Sigmoid colon (tissue), 7 donors: Measurements from ENCODE around the gene FSTL4. TPM values are rescaled to one million over a fixed set of nuclear protein-coding genes. Genes with fewer than 3 reads are reported as not detected.

Source experiments
- DNase-seq: peaks from one replicate; pipeline ENCODE4 v3.0.0-alpha.2; 2019
- H3K27ac ChIP-seq, 4 donors: fragments of 200-600 bp; sonication (generic); one replicate each; pipeline ENCODE4 v1.5.1; 2016 to 2019; ENCODE audit warnings: mild to moderate bottlenecking in 1 of 4
- H3K27me3 ChIP-seq, 3 donors: fragments of 200-600 bp; sonication (generic); one replicate each; pipeline ENCODE4 v1.5.1; 2019; ENCODE audit warnings: mild to moderate bottlenecking in 1 of 3
- H3K36me3 ChIP-seq, 4 donors: fragments of 200-600 bp; sonication (generic); one replicate each; pipeline ENCODE4 v1.5.1; 2016 to 2019
- H3K4me1 ChIP-seq, 4 donors: fragments of 200-600 bp; sonication (generic); one replicate each; pipeline ENCODE4 v1.5.1; 2017 to 2019
- H3K4me3 ChIP-seq, 4 donors: fragments of 200-600 bp; sonication (generic); one replicate each; pipeline ENCODE4 v1.5.1; 2017 to 2019; ENCODE audit warnings: mild to moderate bottlenecking in 2 of 4, moderate library complexity in 1 of 4
- H3K9me3 ChIP-seq, 4 donors: fragments of 200-600 bp in 3 of 4; sonication (generic) in 3 of 4; one replicate each; pipeline versions ENCODE4 v1.5.1 to v1.6.1; 2013 to 2019
- CTCF ChIP-seq, 4 experiments: fragments of 450-650 bp in 3 of 4; fragments of 200-600 bp in 1 of 4; IDR thresholded peaks; one replicate each; pipeline ENCODE4 v1.5.1; 2016 to 2019; ENCODE audit warnings: antibody characterized with exemption in 4 of 4, mild to moderate bottlenecking in 3 of 4, moderate library complexity in 2 of 4
- EP300 ChIP-seq, 4 donors: sonication (generic); formaldehyde crosslinking; IDR thresholded peaks; one replicate each; pipeline ENCODE4 v1.6.1; 2017; ENCODE audit warnings: antibody characterized with exemption in 4 of 4
- POLR2A ChIP-seq, 2 donors: fragments of 450-650 bp; IDR thresholded peaks; one replicate each; pipeline ENCODE4 v1.6.1; 2016; ENCODE audit warnings: antibody characterized with exemption in 2 of 2, mild to moderate bottlenecking in 2 of 2, moderate library complexity in 2 of 2
- POLR2AphosphoS5 ChIP-seq, 4 donors: sonication (generic); formaldehyde crosslinking; IDR thresholded peaks; one replicate each; pipeline ENCODE4 v1.6.1; 2017; ENCODE audit warnings: antibody characterized with exemption in 4 of 4
- WGBS, 2 donors: extraction: QIAGEN DNeasy Blood & Tissue Kit; methylation state at CpG; one replicate each; pipeline ENCODE4 v1.1.7; 2013; 5-methylcytosine and 5-hydroxymethylcytosine counted together
- intact Hi-C: fragments of 100-400 bp; cut with DNase I; formaldehyde crosslinking; loops from one replicate; pipeline ENCODE4 v1.15.1; 2023
- polyA plus RNA-seq, 3 donors: library from polyadenylated mRNA; stranded (reverse); fragments of 200-250 nt; gene quantifications; one replicate each; pipeline ENCODE4 v1.2.3, GENCODE V29; 2013
- total RNA-seq, 4 donors: library from RNA; depleted of rRNA; stranded (reverse); fragments of >200 nt; gene quantifications; one replicate each; pipeline ENCODE4 v1.1.0, GENCODE V29; 2016
- donor health status: healthy with polysubstance abuse.
- donor health status: Bipolar disorder and iron deficiency.
- donor health status: healthy.

The FSTL4 gene
- total and polyA plus RNA-seq, 7 donors, result 0.23 to 0.45 (median 0.28) TPM; not detected in 4

GRCh38 chr5:133368916-133369783 is 243.2 kb downstream of the FSTL4 start:
- Histone ChIP-seq H3K27ac (no peak overlapping the region), H3K36me3 (no peaks in the 10 kb centered on the region), H3K4me3 (no peak overlapping the region), H3K9me3 (no peaks in the 10 kb centered on the region), H3K4me1 (peaks cover 0 to 6% (median 0%) of the 10 kb centered on the region in 4 donors), H3K27me3 (no peaks in the 10 kb centered on the region)
- 86 to 88% methylated on average over 7 of the region's 7 CpGs for WGBS, 2 donors
- no peak for DNase-seq
- intact Hi-C loops, result no loop called here
- TF ChIP-seq POLR2A (IDR thresholded peaks at IDR 0.05), result no peak
- no peak for TF ChIP-seq EP300 (IDR thresholded peaks at IDR 0.05)
- no peak for TF ChIP-seq CTCF (IDR thresholded peaks at IDR 0.05)
- no peak for TF ChIP-seq POLR2AphosphoS5 (IDR thresholded peaks at IDR 0.05)

DNA sequence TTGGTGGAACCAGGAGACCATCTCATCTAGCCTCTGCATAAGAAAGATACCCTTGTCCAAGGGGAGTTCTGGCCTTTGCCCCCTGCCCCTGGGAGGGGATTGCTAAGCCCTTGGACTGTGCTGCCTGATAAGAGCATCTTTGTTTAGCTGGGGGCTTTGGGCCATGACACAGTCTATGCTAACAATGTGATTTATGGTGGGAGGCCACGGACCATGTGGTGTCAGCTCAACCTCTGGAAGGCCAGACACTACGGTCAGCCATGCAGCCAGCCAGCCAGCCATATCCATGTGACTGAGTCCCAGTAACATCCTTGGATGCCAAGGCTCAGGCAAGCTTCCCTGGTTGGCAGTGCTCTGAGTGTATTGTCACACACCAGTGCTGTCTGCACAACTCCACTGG is 244.4 kb downstream of the FSTL4 start:
- WGBS, 2 donors, result 78 to 83% methylated on average over 2 of the region's 2 CpGs
- Histone ChIP-seq H3K36me3 (no peaks in the 10 kb centered on the region), H3K4me3 (no peak overlapping the region), H3K27ac (no peak overlapping the region), H3K4me1 (peaks cover 0 to 6% (median 0%) of the 10 kb centered on the region in 4 donors), H3K9me3 (no peaks in the 10 kb centered on the region), H3K27me3 (no peaks in the 10 kb centered on the region)
- intact Hi-C loops, result no loop called here
- no peak for DNase-seq
- TF ChIP-seq POLR2AphosphoS5 (IDR thresholded peaks at IDR 0.05) (no peak), CTCF (IDR thresholded peaks at IDR 0.05) (no peak), EP300 (IDR thresholded peaks at IDR 0.05) (no peak), POLR2A (IDR thresholded peaks at IDR 0.05) (no peak)

GRCh38 chr5:133367071-133367786 is 245.1 kb downstream of the FSTL4 start:
- no peak for DNase-seq
- H3K27ac ChIP-seq, result no peak overlapping the region
- no peaks in the 10 kb centered on the region for H3K27me3 ChIP-seq
- no peaks in the 10 kb centered on the region for H3K9me3 ChIP-seq
- no peak overlapping the region for H3K4me3 ChIP-seq
- TF ChIP-seq POLR2A (IDR thresholded peaks at IDR 0.05), result no peak
- no peak for TF ChIP-seq POLR2AphosphoS5 (IDR thresholded peaks at IDR 0.05)
- no peak for TF ChIP-seq EP300 (IDR thresholded peaks at IDR 0.05)
- no peak for TF ChIP-seq CTCF (IDR thresholded peaks at IDR 0.05)
- WGBS, 2 donors, result 84 to 85% methylated on average over 6 of the region's 6 CpGs
- H3K4me1 ChIP-seq, result no peaks in the 10 kb centered on the region
- intact Hi-C loops, result no loop called here
- H3K36me3 ChIP-seq, result no peaks in the 10 kb centered on the region

DNA sequence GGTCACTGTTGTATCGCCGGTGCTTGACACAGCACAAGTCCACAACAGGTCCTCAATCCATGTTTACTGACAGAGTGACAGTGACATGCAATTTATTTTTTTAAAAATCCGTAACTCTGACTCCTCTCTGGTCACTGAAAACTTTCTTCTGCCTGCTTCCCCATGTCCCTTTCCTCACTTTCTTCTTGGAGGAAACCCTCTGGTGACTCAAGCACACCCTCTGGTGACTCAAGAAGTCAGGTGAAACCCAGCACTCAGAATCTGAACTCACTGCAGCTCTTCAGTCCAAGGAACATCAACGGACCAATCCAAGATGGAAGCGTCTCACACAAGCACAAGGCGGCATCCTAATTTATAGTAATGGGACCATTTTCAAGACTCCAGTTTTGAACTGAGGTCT is 245.9 kb downstream of the FSTL4 start:
- intact Hi-C loops, result no loop called here
- no peaks in the 10 kb centered on the region for H3K36me3 ChIP-seq
- 93 to 94% methylated on average over 6 of the region's 6 CpGs for WGBS, 2 donors

More for the DNA sequence above, 245.9 kb downstream of the FSTL4 start:
- no peak overlapping the region for H3K27ac ChIP-seq
- no peaks in the 10 kb centered on the region for H3K27me3 ChIP-seq
- H3K4me1 ChIP-seq, result no peaks in the 10 kb centered on the region
- no peak for DNase-seq
- no peak for TF ChIP-seq CTCF (IDR thresholded peaks at IDR 0.05)
- TF ChIP-seq POLR2AphosphoS5 (IDR thresholded peaks at IDR 0.05), result no peak
- no peak for TF ChIP-seq EP300 (IDR thresholded peaks at IDR 0.05)
- H3K9me3 ChIP-seq, result no peaks in the 10 kb centered on the region
- no peak overlapping the region for H3K4me3 ChIP-seq
